HG03457 (cell line): Measurements from ENCODE around the gene ANKRD29.

Experiments
- ATAC-seq: cut with Tn5 transposase; IDR thresholded peaks from one replicate; pipeline ENCODE4 v1.9.1; 2021; ENCODE audit warnings: moderate number of reproducible peaks; ENCODE audit not compliant: unreplicated experiment

ANKRD29 gene

GRCh38 chr18:23684515-23685197, 21.9 kb upstream of the ANKRD29 start:
- no peak for ATAC-seq

- no peak for ATAC-seq
Observed at GRCh38 chr18:23683671-23684070, 21.0 kb upstream of the ANKRD29 start.

- ATAC-seq: no peak
Observed at GRCh38 chr18:23683155-23683554, 20.4 kb upstream of the ANKRD29 start.

- peak; percentile 65 for ATAC-seq
Observed at GRCh38 chr18:23682472-23682871, 19.8 kb upstream of the ANKRD29 start.

- no peak for ATAC-seq
Observed at GRCh38 chr18:23682045-23682444, 19.3 kb upstream of the ANKRD29 start.

- no peak for ATAC-seq
Observed at GRCh38 chr18:23675896-23676295, 13.2 kb upstream of the ANKRD29 start.

GRCh38 chr18:23675236-23675635, 12.5 kb upstream of the ANKRD29 start:
- ATAC-seq: no peak

- ATAC-seq: no peak
Observed at GRCh38 chr18:23673725-23674124, 11.0 kb upstream of the ANKRD29 start.

GRCh38 chr18:23671564-23671963, 8.9 kb upstream of the ANKRD29 start:
- no peak for ATAC-seq

- no peak for ATAC-seq
Observed at GRCh38 chr18:23669804-23670405, 7.2 kb upstream of the ANKRD29 start.

GRCh38 chr18:23669202-23669766, 6.6 kb upstream of the ANKRD29 start:
- ATAC-seq: no peak

GRCh38 chr18:23668731-23669130, 6.0 kb upstream of the ANKRD29 start:
- ATAC-seq: no peak

GRCh38 chr18:23667114-23667513, 4.4 kb upstream of the ANKRD29 start:
- no peak for ATAC-seq

- ATAC-seq: no peak
Observed at GRCh38 chr18:23664674-23665073, 2.0 kb upstream of the ANKRD29 start.

- no peak for ATAC-seq
Observed at GRCh38 chr18:23661735-23662308, 889 bp downstream of the ANKRD29 start.

- ATAC-seq: no peak
Observed at GRCh38 chr18:23658285-23658684, 4.4 kb downstream of the ANKRD29 start.

GRCh38 chr18:23652232-23652631, 10.5 kb downstream of the ANKRD29 start:
- no peak for ATAC-seq

- no peak for ATAC-seq
Observed at GRCh38 chr18:23650968-23651927, 11.5 kb downstream of the ANKRD29 start.

GRCh38 chr18:23648940-23649607, 13.6 kb downstream of the ANKRD29 start:
- ATAC-seq: no peak

GRCh38 chr18:23648456-23648855, 14.3 kb downstream of the ANKRD29 start:
- ATAC-seq: no peak
